Skeletal muscle tissue (tissue), 4 donors: ENCODE data around the gene MAP3K6. TPM values are rescaled to one million over a fixed set of nuclear protein-coding genes. Genes with fewer than 3 reads are reported as not detected.

Source experiments
- H3K27ac ChIP-seq: one replicate; pipeline ENCODE4 v1.7.0; 2013; ENCODE audit warnings: mild to moderate bottlenecking, low read depth, low read length, inconsistent platforms
- H3K27me3 ChIP-seq, 3 donors: one replicate each; pipeline ENCODE4 v1.7.0; 2013; ENCODE audit warnings: low read length in 3 of 3; ENCODE audit not compliant: control insufficient read depth in 3 of 3, insufficient read depth in 3 of 3
- H3K36me3 ChIP-seq, 3 donors: one replicate each; pipeline ENCODE4 v1.7.0; 2013; ENCODE audit warnings: low read length in 3 of 3; ENCODE audit not compliant: control insufficient read depth in 3 of 3, insufficient read depth in 3 of 3
- H3K4me1 ChIP-seq, 3 donors: one replicate each; pipeline ENCODE4 v1.7.0; 2013; ENCODE audit warnings: low read length in 3 of 3, mild to moderate bottlenecking in 3 of 3; ENCODE audit not compliant: control insufficient read depth in 3 of 3, insufficient read depth in 3 of 3
- H3K4me3 ChIP-seq, 3 donors: one replicate each; pipeline ENCODE4 v1.7.0; 2013; ENCODE audit warnings: low read length in 3 of 3
- H3K9ac ChIP-seq, 3 donors: one replicate each; pipeline ENCODE4 v1.7.0; 2013; ENCODE audit warnings: low read length in 3 of 3, mild to moderate bottlenecking in 3 of 3, moderate library complexity in 2 of 3, low read depth in 1 of 3
- H3K9me3 ChIP-seq, 3 donors: one replicate each; pipeline ENCODE4 v1.7.0; 2013; ENCODE audit warnings: low read length in 3 of 3; ENCODE audit not compliant: control insufficient read depth in 3 of 3
- total RNA-seq: library from RNA; depleted of rRNA; stranded (reverse); fragments of >200 nt; gene quantifications from one replicate; pipeline ENCODE4 v1.2.3, GENCODE V29; 2014
- donor health status: Osteomylitis.

Gene MAP3K6
- total RNA-seq, 1 donor from 2014 or later: 4.2 TPM

DNA sequence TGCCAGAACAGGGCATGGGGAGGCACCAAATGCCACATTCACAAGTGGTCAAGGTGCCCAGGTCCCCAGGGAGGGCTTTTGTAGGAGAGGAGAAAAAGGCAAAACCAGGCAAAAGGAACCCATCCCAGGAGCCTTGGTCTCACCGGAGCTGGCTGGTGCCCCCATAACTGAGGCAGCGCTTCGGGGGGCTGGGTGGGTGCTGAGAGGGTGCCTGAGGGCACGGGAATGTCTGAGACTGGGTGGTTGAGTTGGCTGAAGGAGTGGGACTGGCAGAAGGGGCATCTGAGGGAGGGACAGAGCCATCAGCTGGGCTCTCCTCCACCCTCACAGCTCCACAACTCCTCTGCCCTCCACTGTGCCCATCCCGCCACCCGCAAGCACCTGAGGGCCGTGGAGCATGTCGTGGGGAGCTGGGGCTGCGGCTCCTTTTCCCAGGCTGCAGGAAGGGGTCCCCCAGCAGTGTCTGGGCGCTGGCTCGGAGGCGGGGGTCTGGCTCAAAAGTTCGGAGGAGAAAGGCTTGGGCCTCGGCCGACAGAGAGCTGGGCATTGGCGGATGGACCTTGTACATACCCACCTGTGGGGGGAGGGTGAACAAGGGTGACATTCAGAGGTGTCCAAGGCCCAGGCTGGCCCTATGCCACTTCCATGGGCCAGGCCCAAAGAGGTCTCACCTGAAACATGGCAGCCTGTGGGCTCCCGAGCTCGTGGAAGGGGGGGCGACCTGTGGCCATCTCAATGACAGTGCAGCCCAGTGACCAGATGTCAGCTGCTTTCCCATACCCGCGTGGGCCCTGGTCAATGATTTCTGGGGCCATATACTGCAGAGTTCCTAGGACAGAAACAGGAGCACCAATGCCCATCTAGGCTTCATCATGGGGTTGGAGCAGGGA lies 8.5 kb downstream of the MAP3K6 start:
- peak overlapping the region in 1 of 3 donors; percentile 54 for H3K9ac ChIP-seq
- no peak overlapping the region for H3K27ac ChIP-seq
- no peak overlapping the region for H3K4me3 ChIP-seq
- H3K36me3 ChIP-seq: peaks cover 41 to 55% (median 48%) of the 10 kb centered on the region in 3 donors
- H3K4me1 ChIP-seq: peaks cover 0 to 10% (median 0%) of the 10 kb centered on the region in 3 donors
- no peaks in the 10 kb centered on the region for H3K9me3 ChIP-seq
- H3K27me3 ChIP-seq: no peaks in the 10 kb centered on the region

DNA sequence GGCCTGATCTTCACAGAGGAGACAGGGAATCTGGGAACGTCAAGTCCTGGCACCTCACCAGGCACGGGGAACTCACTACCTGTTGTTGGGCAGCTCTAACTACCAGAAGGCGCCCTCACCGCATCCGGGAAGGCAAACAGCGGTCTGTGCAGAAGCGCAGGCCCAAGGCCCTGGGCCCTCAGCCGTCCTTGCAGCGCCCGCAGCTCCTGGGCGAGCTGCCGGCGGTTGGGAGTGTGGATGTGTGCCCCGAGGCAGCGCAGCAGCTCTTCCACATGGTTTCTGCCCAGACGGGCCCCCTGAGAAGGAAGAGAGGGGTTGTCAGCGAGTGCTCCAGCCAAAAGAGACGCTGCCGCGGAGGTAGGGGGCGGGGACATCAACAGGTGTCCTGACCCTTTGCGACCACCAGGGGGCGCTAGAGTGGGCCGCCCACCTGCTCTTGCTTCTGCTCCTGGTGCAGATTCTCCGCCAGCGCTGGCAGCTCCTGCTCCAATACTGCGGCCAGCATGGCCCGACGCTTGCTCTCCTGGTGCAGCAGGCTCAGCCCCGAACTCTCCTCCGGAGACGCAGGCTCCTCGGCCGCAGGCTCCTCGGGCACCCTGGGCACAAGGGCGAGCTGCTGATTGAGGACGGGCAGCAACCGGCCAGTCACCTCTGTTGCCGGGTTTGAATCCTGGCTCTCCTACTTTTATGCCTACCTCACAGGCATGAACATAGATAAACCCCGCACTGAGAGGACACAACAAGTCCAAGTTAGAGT lies 9.3 kb downstream of the MAP3K6 start:
- peak overlapping the region in 1 of 3 donors; percentile 54 for H3K9ac ChIP-seq
- H3K36me3 ChIP-seq: peaks cover 37 to 50% (median 43%) of the 10 kb centered on the region in 3 donors
- no peak overlapping the region for H3K4me3 ChIP-seq
- peaks cover 0 to 8% (median 0%) of the 10 kb centered on the region in 3 donors for H3K4me1 ChIP-seq
- no peaks in the 10 kb centered on the region for H3K9me3 ChIP-seq
- no peak overlapping the region for H3K27ac ChIP-seq
- H3K27me3 ChIP-seq: no peaks in the 10 kb centered on the region

DNA sequence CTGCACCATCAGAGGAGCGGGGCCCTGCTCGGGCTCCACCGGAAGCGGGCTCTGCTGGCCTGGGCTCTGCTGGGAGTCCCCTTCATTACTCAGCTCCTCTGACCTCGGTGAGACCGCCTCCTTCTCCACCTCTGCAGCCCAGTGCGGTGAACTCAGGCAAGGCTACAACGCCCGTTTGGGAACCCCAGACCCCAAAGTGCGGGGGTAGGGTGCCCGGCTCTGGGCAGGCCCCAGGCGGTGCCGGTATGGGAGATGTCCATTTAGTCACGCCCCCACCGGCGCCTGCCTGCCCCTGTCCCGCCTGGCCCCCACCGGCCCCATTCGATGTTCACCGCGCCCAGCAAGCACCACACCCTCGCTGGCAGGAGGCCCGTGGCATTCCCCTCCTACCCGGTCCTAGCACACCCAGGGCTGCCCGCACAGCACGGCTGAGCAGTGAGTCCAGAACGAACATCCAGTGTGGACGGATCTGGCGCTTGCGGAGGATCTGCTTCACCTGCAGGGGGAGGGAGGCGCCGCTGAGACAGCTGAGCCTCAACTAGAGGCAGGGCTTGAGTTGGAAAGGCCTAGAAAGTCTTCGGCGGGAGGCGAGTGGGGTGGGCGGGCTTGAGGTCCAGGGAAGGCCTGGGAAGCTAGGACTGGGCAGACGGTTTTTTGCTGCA lies 10.0 kb downstream of the MAP3K6 start:
- Histone ChIP-seq H3K27ac (no peak overlapping the region), H3K27me3 (no peaks in the 10 kb centered on the region), H3K9ac (no peak overlapping the region), H3K36me3 (peaks cover 33 to 43% (median 37%) of the 10 kb centered on the region in 3 donors), H3K9me3 (no peaks in the 10 kb centered on the region), H3K4me1 (peaks cover 0 to 8% (median 0%) of the 10 kb centered on the region in 3 donors), H3K4me3 (no peak overlapping the region)

DNA sequence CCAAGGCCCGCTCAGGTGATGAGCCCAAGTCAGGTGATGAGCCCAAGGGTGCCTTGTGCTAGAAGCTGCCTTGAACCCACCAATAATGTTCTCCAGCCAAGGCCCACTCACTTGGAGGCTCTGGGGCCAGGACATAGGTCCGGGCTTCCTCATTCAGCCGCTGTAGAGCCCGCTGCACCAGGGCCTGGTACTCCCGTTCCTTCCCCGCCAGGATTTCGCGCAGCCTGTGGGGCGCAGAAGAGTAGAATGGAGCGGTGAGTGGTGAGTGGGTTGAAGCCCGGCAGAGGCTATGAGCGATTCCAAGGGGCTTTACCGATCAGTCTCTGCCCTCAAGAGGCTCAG lies 10.5 kb downstream of the MAP3K6 start:
- H3K27ac ChIP-seq: no peak overlapping the region
- H3K9me3 ChIP-seq: no peaks in the 10 kb centered on the region
- H3K9ac ChIP-seq: no peak overlapping the region
- H3K36me3 ChIP-seq: peaks cover 28 to 38% (median 32%) of the 10 kb centered on the region in 3 donors
- H3K27me3 ChIP-seq: peaks cover 0 to under 1% (median 0%) of the 10 kb centered on the region in 3 donors
- no peak overlapping the region for H3K4me3 ChIP-seq
- H3K4me1 ChIP-seq: peaks cover 0 to 11% (median 0%) of the 10 kb centered on the region in 3 donors

DNA sequence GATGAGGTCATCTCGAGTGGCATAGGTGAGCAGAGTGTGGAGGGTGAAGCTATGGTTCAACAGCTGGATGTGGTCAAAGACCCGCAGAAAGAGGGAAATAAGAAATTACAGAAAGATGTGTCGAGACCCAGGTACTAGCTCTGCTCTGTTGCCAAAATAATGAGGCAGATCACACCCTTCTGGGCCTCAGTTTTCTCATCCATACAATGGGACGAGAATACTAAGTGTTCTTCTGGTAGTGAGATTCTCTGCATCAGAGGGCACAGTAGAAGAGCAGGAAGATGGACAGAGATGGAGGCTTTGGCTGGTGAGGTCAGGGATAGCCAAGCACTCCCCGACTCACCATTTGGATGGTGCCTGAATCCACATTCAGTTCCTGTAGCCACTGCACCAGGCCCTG lies 11.1 kb downstream of the MAP3K6 start:
- H3K36me3 ChIP-seq: peaks cover 24 to 34% (median 31%) of the 10 kb centered on the region in 3 donors
- H3K27ac ChIP-seq: no peak overlapping the region
- H3K9me3 ChIP-seq: no peaks in the 10 kb centered on the region
- no peak overlapping the region for H3K9ac ChIP-seq
- H3K4me3 ChIP-seq: no peak overlapping the region
- H3K4me1 ChIP-seq: peaks cover under 1 to 13% (median 5%) of the 10 kb centered on the region in 3 donors
- peaks cover 1 to 6% (median 1%) of the 10 kb centered on the region in 3 donors for H3K27me3 ChIP-seq

DNA sequence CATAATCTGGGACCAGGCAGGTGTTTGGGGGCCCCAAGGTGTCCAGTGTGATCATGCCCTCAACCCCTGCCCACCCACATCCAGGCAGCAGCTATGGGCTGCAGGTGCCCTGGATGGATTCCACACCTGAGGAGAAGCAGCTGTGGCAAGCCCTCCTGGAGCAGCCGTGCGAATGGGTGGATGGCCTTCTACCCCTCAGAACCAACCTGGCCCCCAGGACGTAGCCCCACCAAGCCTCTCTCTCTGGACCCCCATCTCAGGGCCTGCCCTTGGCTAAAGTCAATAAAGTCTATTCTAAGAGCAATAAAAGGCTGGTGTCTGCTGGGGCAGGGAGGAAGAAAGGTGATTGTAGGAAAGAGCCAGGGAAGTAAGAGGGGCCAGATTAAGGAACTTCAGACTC lies 13.1 kb downstream of the MAP3K6 start:
- H3K27me3 ChIP-seq: peaks cover 19 to 26% (median 20%) of the 10 kb centered on the region in 3 donors
- H3K4me1 ChIP-seq: peaks cover 12 to 24% (median 23%) of the 10 kb centered on the region in 3 donors
- no peak overlapping the region for H3K9ac ChIP-seq
- H3K9me3 ChIP-seq: no peaks in the 10 kb centered on the region
- H3K36me3 ChIP-seq: peaks cover 21 to 25% (median 23%) of the 10 kb centered on the region in 3 donors
- H3K4me3 ChIP-seq: no peak overlapping the region
- H3K27ac ChIP-seq: no peak overlapping the region

DNA sequence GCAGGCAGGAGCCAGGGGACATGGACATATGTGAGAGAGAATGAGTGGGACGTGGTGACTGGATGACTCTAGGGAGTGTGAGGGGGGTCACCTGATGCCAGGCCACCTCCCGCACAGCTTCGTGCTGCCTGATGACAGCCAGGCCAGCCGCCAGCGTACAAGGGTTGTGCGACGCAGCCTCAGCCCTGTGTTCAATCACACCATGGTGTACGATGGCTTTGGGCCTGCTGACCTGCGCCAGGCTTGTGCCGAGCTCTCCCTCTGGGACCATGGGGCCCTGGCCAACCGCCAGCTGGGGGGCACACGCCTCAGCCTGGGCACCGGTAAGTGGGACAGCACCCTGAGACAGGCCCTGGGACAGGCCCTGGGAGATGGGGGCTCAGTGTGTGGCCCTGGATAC lies 13.6 kb downstream of the MAP3K6 start:
- peaks cover 12 to 24% (median 23%) of the 10 kb centered on the region in 3 donors for H3K4me1 ChIP-seq
- H3K36me3 ChIP-seq: peaks cover 21 to 23% (median 22%) of the 10 kb centered on the region in 3 donors
- H3K9me3 ChIP-seq: no peaks in the 10 kb centered on the region
- peaks cover 19 to 26% (median 20%) of the 10 kb centered on the region in 3 donors for H3K27me3 ChIP-seq
- H3K4me3 ChIP-seq: no peak overlapping the region
- H3K27ac ChIP-seq: no peak overlapping the region
- H3K9ac ChIP-seq: no peak overlapping the region

DNA sequence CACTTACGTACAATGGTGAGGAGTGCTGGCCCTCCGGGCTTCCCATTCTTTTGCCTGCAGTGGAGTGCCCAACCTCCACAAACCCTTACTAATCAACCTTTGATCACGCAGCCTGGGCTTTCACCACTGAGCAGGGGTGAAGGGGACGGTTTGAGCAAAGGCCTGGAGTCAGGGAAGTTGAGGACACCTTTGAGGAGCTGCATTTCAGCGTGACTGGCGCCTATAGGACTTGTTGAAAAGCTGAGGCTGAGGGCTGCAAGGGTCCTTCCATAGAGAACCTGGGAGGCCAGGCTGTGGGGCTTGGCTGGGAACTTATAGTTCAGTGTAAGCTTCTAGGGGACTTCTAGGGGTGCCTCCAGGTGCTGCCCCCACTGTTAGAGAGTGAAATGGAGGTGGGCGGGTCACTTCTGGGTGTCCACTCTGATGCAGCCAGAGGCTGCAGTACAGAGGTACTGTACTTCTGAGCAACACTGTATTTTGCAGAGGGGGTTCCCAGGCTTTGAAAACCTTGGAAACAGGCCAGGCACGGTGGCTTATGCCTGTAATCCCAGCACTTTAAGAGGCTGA lies 15.1 kb downstream of the MAP3K6 start:
- no peak overlapping the region for H3K27ac ChIP-seq
- H3K9me3 ChIP-seq: no peaks in the 10 kb centered on the region
- no peak overlapping the region for H3K4me3 ChIP-seq
- peak overlapping the region in 2 of 3 donors; percentile 33 to 43 for H3K9ac ChIP-seq
- peaks cover 27 to 37% (median 29%) of the 10 kb centered on the region in 3 donors for H3K27me3 ChIP-seq
- H3K4me1 ChIP-seq: peaks cover 12 to 23% (median 16%) of the 10 kb centered on the region in 3 donors
- peaks cover 13 to 20% (median 16%) of the 10 kb centered on the region in 3 donors for H3K36me3 ChIP-seq
